CD4-positive, alpha-beta T cell treated with Interferon alpha-2 for 1 hour (primary cell): Measurements from ENCODE around the gene ZNF415.
A peak's percentile ranks its signal among the peaks of the same experiment; 100 is the strongest.
"Not testable (repeated sequence)": the region's sequence is repeated elsewhere in the genome, so short reads cannot be mapped to it uniquely, and the experiment has no call there.

Experiments
- DNase-seq, 2 donors: peaks; one replicate each; pipeline ENCODE4 v3.0.0-alpha.2; 2020 to 2022

The ZNF415 gene

GRCh38 chr19:53102206-53102755 lies 30.4 kb downstream of the ZNF415 start:
- no peak for DNase-seq

DNA sequence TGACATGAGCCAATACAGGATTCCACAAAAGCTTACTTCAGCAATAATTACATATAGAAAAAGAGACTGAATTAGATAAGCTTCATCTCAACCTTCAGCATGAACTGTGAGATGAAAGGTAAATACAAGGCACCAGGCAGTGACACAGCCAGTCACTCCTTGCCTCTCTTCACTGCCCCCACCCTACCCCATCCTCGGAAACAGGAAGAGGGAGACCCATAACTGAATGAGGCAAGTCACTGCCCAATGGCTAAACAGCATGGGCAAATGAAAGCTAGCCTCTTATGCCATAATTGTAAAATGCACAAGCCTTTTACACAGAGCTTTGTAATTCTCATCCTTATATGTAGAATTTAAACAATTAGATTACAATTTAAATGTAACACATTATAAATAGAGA lies 31.2 kb downstream of the ZNF415 start:
- DNase-seq, result peak in 1 of 2 donors; percentile 15

- not testable (repeated sequence) for DNase-seq
Measured at GRCh38 chr19:53098570-53098969, 34.1 kb downstream of the ZNF415 start.

DNA sequence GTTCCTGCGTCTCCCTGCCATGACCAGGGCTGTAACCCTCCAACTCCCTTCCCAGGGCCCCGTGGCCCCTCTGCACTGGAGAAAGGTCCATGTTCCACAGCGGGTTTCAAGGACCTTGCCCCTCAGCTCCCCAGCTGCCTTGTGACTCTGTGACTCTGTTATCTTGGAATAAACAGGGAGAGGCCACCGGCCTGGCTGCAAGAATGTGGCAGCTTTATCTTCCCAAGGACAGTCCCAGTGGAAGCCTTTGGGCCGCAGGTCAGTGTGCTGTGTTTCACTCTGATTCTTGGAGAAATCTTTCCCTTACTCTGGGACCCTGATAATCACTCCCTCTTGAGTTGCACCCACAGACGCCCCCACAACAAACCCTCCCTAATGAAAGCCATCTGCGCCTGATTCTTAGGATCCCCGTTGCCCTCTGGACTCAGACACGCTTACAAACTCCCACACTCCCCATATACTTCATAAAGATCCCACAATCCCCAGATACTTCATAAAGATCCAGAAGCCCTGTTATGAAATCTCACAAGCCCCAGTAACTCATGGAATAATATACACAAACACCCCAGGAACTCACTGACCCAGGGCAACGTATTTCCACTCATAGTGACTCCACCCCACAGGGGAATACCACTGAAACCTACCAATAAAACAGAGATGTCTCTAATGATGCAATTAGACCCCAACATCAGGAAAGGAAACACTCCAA lies 35.6 kb downstream of the ZNF415 start:
- DNase-seq, result not testable (repeated sequence)

DNA sequence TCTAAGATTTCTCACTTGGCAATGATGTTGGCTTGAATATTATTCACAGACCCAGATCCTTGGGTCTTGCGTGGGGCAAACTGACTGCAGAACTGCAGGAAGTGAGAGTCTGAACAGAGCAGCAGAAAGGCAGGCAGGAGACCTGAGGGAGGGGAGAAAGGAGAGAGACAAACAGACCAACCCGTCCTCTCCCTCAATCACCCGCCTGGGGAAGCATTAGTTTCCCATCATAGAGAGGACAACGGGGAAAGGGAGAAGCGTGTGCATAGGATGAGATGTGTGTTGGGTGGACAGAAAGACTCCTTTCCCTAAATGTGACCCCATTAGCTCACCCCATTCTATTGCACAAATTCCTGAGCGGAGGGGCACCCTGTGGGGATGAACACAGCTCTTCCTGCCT lies 36.1 kb downstream of the ZNF415 start:
- DNase-seq, result not testable (repeated sequence)

DNA sequence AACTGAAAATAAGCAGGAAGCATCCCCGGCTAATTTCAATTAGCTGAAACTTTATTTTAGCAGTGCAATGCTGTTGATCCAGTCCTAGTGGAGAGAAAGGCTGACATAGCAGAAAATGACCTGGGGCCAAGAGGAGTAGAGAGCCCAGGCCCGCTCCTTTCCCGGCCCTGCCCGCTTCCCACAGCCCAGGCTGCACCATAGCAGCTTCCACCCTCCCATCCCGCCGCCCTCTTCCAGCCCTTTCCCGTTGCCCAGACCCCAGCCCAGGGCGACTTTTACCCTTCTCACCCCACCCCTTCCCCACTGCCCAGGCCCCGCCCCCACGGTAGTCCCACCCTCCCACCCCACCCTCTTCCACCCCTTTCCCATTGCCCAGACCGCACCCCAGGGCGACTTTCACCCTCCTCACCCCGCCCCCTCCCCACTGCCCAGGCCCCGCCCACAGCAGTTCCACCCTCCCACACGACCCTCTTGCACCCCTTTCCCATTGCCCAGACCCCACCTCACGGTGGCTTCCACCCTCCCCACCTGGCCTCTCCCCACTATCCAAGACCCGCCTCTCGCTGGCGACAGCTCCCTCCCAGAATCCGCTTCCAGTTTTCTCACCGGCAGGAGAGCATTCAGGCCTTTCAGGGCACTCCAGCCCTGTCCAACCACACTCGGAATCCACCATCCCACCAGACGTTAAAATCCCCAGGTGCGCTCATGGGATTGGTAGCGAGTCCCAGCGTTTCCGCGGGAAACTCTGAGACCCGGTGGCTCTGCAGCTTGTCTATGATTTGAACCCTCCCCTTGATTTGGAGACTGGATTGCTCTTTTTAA lies 37.7 kb downstream of the ZNF415 start:
- DNase-seq, result no peak

GRCh38 chr19:53092723-53093122 lies 40.0 kb downstream of the ZNF415 start:
- no peak for DNase-seq

DNA sequence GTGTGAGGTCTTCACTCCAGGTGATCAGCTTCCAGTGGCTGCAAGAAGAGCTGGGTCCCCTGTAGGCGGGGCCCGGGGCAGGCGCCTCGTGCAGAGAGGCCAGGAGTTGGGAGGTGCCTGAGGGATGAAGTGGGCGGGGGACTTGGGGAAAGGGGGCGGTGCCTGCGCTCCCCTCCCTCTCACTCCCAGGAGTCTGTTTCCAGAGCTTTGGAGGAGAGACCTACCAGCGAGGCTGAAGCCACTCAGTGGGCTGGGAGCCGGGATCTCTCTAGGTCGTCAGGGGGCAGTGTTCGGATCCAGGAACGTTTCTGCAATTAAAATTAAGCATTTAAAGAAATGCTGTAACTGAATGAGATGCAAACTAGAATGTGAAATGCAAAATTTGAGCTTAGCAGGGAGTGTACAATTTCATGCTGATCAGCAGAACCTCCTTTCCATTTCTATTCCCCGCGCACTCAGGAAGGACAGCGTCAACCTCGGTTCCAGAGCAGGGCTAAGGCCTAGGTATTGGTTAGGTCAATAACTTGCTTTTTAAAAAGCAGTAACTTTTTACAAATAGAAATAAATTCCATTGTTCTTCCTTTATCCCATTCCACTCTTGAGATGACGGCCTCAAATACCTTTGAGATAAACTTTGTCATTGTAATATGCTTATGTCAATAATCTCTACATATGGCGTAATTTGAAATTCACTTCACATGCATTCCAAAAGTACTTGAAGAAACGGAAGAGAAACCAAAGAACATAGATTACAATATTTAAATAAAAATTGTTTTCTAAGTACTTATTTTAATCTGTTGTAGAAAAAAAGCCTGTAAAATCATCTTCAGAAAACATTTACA lies 41.1 kb downstream of the ZNF415 start:
- no peak for DNase-seq

DNA sequence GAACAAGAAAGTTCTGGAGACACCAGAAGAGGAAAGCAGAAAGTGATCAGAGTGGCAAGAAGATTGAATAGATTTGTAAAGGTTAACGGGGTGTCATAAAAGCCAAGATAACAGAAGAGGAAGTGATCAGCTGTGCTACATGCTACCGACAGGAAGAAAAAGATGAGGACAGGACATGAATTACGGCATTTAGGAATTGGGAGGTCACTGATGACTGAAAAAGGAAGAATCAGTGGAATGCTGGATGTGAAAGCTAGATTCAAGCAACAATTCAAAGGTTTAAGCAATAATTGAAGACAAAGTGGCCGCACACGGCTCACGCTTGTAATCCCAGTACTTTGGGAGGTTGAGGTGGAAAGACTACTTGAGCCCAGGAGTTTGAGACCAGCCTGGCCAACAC lies 44.6 kb downstream of the ZNF415 start:
- no peak for DNase-seq

GRCh38 chr19:53086949-53087348 lies 45.8 kb downstream of the ZNF415 start:
- DNase-seq, result no peak

GRCh38 chr19:53085496-53085895 lies 47.2 kb downstream of the ZNF415 start:
- no peak for DNase-seq

DNA sequence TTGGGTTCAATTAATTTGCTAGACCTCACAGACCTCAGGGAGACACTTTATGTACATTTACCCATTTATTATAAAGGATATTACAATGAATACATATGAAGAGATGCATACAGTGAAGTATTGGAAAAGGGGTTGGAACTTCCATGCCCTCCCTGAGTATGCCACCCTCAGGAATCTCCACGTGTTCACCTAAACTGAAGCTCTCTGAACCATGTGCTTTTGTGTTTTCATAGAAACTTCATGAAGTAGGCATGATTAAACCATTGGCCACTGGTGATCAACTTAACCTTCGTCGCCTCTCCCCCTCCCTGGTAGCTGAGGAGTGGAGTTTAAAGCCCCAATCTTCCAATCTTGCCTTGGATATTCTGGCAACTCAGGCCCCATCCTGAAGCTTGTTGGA lies 49.8 kb downstream of the ZNF415 start:
- no peak for DNase-seq

- DNase-seq, result no peak
Measured at GRCh38 chr19:53079313-53079924, 53.3 kb downstream of the ZNF415 start.

DNA sequence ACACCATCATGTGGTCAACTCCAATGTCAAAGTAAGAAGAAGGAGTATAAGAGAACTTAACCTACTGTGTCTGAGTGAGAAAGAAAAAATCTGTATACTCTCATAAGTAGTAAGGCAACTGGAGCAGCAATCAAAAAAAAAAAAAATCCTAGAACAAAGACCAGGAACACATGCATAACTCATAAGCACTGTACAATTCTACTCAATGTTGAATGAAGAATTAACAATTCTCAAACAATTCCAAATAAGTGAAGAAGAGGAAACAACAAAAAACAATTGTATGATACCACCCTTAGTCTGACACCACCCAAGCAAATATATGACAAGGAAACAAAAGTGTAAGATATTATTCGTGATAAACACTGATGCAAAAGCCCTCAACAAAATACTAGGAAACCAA lies 54.0 kb downstream of the ZNF415 start:
- no peak for DNase-seq

DNA sequence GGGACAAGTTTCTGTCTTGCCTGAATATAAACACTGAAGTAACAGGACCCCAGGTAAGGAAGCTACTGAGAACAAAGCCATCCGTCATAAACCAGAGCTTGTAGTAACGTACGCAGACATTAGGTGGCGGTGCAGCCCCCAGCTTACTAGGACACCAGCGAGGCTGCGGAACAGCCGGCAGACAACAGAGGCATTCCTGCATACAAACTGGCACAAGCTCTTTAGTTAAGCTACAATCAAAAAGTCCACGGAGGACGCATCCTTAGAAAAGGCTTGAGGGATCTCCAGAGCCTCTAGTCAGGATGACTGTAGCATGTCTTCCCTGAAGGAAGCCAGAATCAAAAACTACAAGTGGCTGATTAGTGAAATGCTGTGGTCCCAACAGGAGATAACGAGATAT lies 55.7 kb downstream of the ZNF415 start:
- peak; percentile 4 to 20 for DNase-seq

- no peak for DNase-seq
Measured at GRCh38 chr19:53068834-53069233, 63.9 kb downstream of the ZNF415 start.

DNA sequence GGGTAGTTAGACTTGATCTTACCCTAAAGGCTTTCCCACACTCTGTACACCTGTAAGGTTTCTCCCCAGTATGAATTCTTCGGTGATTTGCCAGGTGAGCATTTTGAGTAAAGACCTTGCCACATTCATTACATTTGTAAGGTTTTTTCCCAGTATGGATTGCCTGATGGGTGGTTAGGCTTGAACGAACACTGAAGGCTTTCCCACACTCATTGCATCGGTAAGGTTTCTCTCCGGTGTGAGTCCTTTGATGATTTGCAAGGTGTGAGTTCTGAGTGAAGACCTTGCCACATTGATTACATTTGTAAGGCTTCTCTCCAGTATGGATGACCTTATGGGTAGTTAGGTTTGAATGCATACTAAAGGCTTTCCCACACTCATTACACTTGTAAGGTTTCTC lies 64.5 kb downstream of the ZNF415 start:
- no peak for DNase-seq

DNA sequence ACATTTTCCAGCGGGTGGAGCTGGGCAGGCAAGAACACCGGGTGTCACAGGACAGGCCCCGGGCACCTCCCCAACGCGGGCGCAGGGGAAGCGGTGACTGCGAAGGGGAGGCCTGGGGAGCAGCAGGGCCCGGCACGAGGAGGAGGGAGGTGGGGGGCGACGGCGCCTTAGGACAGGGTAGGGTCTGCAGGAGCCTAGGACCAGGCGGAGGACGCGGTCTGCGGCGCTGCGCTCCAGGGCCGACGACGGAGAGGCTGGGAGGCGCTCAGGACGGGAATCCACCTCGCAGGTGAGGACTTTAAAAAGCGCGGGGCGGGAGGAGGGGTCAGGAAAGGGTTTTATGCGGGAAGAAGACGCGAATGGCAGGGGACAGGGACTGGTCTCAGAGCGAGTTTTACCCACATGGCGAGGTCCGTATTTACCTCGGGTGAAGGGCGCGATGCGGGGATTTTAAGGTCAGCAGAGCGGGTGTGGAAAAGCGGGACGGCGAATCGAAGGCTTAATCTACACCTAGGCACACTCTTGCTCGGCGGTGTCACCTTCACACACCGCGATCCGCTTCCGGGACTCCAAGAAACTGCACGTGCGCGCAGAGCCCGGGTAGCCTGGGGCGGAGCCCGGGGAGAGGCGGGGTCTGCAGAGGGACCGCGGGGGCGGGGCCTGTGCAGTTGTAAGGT lies 74.7 kb downstream of the ZNF415 start:
- no peak for DNase-seq
